ENCODE measurements around the gene INPP5J.

- TF ChIP-seq CTCF (optimal IDR thresholded peaks at IDR 0.05 in 1 of 3, IDR thresholded peaks at IDR 0.05 in 1 of 3, conservative IDR thresholded peaks at IDR 0.05 in 1 of 3; ENCODE audit: extremely low read depth in 1 of 3, insufficient read depth in 2 of 3, low read length in 3 of 3) (no peak), EZH2 (IDR thresholded peaks at IDR 0.05; ENCODE audit: low read length) (no peak)
These were observed 11.9 kb downstream of the INPP5J start for GRCh38 chr22:31134688-31135087.

Data from keratinocyte (primary cell).